Tibial nerve (tissue), 3 donors: Measurements from ENCODE around the gene AGGF1.

Source experiments
- CTCF ChIP-seq, 5 experiments: fragments of 200-600 bp in 3 of 5; fragments of 450-650 bp in 2 of 5; sonication (generic) in 3 of 5; IDR thresholded peaks; one replicate each; pipeline ENCODE4 v1.5.1; 2016 to 2019; ENCODE audit warnings: antibody characterized with exemption in 5 of 5, mild to moderate bottlenecking in 3 of 5, moderate library complexity in 2 of 5
- POLR2A ChIP-seq, 2 donors: fragments of 450-650 bp; IDR thresholded peaks; one replicate each; pipeline ENCODE4 v1.6.1; 2017; ENCODE audit warnings: antibody characterized with exemption in 2 of 2, mild to moderate bottlenecking in 2 of 2, moderate library complexity in 2 of 2

GRCh38 chr5:77074745-77075144 lies 44.5 kb downstream of the AGGF1 start:
- no peak for TF ChIP-seq CTCF (IDR thresholded peaks at IDR 0.05)
- no peak for TF ChIP-seq POLR2A (IDR thresholded peaks at IDR 0.05)
